Activated naive CD4-positive, alpha-beta T cell treated with anti-CD3 and anti-CD28 coated beads for 36 hours (primary cell): ENCODE measurements around the gene NCOA7. TPM values are rescaled to one million over a fixed set of nuclear protein-coding genes. Genes with fewer than 3 reads are reported as not detected.

ENCODE experiments used
- CTCF ChIA-PET: fragments of 350-600 bp; sonication (Branson Sonifier 250); formaldehyde crosslinking; loops from one replicate; lab custom pipeline; 2021; ENCODE audit warnings: antibody characterized with exemption; lab: Charles Lee
- DNase-seq: peaks from one replicate; pipeline ENCODE4 v3.0.0-alpha.2; 2020
- H3K27ac Mint-ChIP-seq: one replicate; pipeline ENCODE4 v1.8.0; 2021; ENCODE audit warnings: mild to moderate bottlenecking, mixed read lengths
- H3K27me3 Mint-ChIP-seq: one replicate; pipeline ENCODE4 v1.8.0; 2021; ENCODE audit warnings: low read depth, mixed read lengths
- H3K36me3 Mint-ChIP-seq: one replicate; pipeline ENCODE4 v1.8.0; 2021; ENCODE audit warnings: low read depth, mixed read lengths
- H3K4me1 Mint-ChIP-seq: one replicate; pipeline ENCODE4 v1.8.0; 2021; ENCODE audit warnings: low read depth, mixed read lengths
- H3K4me3 Mint-ChIP-seq: one replicate; pipeline ENCODE4 v1.8.0; 2021; ENCODE audit warnings: mild to moderate bottlenecking, moderate library complexity, mixed read lengths
- H3K9me3 Mint-ChIP-seq: one replicate; pipeline ENCODE4 v1.8.0; 2021; ENCODE audit warnings: mixed read lengths
- intact Hi-C: fragments of 100-400 bp; cut with micrococcal nuclease; formaldehyde crosslinking; loops from one replicate; pipeline ENCODE4 v1.15.1; 2023
- total RNA-seq, 2 experiments: library from RNA; stranded (reverse); gene quantifications; one replicate each; pipeline ENCODE4 v1.2.3, GENCODE V29; 2021

NCOA7 gene
- total RNA-seq, 2 experiments from 2014 or later = 39.2 to 43.1 TPM

DNA sequence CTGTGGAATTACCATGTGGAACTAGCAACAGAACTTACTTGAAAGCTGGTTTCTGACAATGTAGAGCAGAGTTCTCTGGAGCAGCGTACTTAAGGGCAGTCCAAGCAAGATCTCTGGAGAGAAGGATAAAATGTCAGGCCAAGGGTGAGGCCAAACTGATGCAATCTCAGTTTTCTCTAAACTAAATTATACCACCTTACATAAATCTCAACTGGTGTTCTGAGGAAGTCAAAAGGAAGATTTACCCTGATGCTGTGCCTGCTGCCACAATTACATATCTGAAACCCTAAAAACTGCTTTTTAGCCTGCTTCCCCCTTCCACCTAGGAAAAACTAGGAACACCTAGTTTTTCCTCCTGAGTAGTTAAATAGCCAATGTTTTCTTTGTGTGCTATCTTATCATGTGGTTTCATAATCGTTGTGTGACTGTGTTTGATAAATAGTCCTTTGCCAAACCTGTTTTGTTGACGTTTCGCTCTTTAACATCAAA lies 28.1 kb downstream of the NCOA7 start:
- Mint-ChIP-seq H3K4me3 (no peak overlapping the region), H3K4me1 (peaks cover 37% of the 10 kb centered on the region), H3K27me3 (no peaks in the 10 kb centered on the region), H3K9me3 (no peaks in the 10 kb centered on the region), H3K27ac (no peak overlapping the region), H3K36me3 (peaks cover 30% of the 10 kb centered on the region)
- CTCF ChIA-PET = no interaction called here
- intact Hi-C loops = no loop called here
- DNase-seq = no peak

- peaks cover 30% of the 10 kb centered on the region for H3K36me3 Mint-ChIP-seq
- intact Hi-C loops = no loop called here
- H3K4me1 Mint-ChIP-seq = peaks cover 33% of the 10 kb centered on the region
- H3K27me3 Mint-ChIP-seq = no peaks in the 10 kb centered on the region
- CTCF ChIA-PET = interaction anchor here (1.3 kb wide), 1 partner anchor 137 kb away, joined by 3 read pairs; no protein-coding TSS in a partner anchor
- H3K9me3 Mint-ChIP-seq = no peaks in the 10 kb centered on the region
- DNase-seq = no peak
- no peak overlapping the region for H3K27ac Mint-ChIP-seq
- no peak overlapping the region for H3K4me3 Mint-ChIP-seq
Measured at GRCh38 chr6:125819535-125820326, 29.0 kb downstream of the NCOA7 start.

- H3K27ac Mint-ChIP-seq = no peak overlapping the region
- H3K36me3 Mint-ChIP-seq = peaks cover 27% of the 10 kb centered on the region
- intact Hi-C loops = no loop called here
- no peak overlapping the region for H3K4me3 Mint-ChIP-seq
- H3K4me1 Mint-ChIP-seq = peaks cover 25% of the 10 kb centered on the region
- no peak for DNase-seq
- H3K27me3 Mint-ChIP-seq = no peaks in the 10 kb centered on the region
- CTCF ChIA-PET = no interaction called here
- no peaks in the 10 kb centered on the region for H3K9me3 Mint-ChIP-seq
Measured at GRCh38 chr6:125821825-125822281, 31.1 kb downstream of the NCOA7 start.

DNA sequence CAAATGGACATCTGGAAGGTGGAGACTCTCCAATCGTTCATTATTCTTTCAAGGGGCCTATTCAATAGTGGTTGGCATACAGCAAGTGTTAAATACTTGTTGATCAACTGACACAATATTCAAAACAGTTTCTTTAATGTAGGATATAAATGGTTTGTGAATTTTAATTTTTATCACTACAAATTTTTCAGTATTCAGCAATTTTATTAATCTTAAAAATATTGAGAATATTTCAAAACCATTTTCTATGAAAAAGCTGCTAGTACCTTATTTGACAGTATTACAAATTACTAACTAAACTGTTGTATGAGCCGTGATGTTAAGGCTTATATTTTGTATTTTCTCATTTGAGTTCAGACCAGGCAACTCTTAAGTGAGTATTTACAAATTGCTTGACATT lies 32.4 kb downstream of the NCOA7 start:
- Mint-ChIP-seq H3K4me1 (peaks cover 25% of the 10 kb centered on the region), H3K36me3 (peaks cover 27% of the 10 kb centered on the region), H3K27me3 (no peaks in the 10 kb centered on the region), H3K27ac (no peak overlapping the region), H3K9me3 (no peaks in the 10 kb centered on the region), H3K4me3 (no peak overlapping the region)
- intact Hi-C loops = no loop called here
- DNase-seq = no peak
- CTCF ChIA-PET = no interaction called here

- H3K27ac Mint-ChIP-seq = no peak overlapping the region
- DNase-seq = no peak
- CTCF ChIA-PET = interaction anchor here (0.5 to 0.7 kb wide), 4 partner anchors 89 to 808 kb away, joined by 3 read pairs; no protein-coding TSS in a partner anchor
- peaks cover 18% of the 10 kb centered on the region for H3K36me3 Mint-ChIP-seq
- peaks cover 31% of the 10 kb centered on the region for H3K4me1 Mint-ChIP-seq
- H3K27me3 Mint-ChIP-seq = no peaks in the 10 kb centered on the region
- no peak overlapping the region for H3K4me3 Mint-ChIP-seq
- H3K9me3 Mint-ChIP-seq = no peaks in the 10 kb centered on the region
- intact Hi-C loops = no loop called here
Measured at GRCh38 chr6:125824946-125825771, 34.4 kb downstream of the NCOA7 start.

DNA sequence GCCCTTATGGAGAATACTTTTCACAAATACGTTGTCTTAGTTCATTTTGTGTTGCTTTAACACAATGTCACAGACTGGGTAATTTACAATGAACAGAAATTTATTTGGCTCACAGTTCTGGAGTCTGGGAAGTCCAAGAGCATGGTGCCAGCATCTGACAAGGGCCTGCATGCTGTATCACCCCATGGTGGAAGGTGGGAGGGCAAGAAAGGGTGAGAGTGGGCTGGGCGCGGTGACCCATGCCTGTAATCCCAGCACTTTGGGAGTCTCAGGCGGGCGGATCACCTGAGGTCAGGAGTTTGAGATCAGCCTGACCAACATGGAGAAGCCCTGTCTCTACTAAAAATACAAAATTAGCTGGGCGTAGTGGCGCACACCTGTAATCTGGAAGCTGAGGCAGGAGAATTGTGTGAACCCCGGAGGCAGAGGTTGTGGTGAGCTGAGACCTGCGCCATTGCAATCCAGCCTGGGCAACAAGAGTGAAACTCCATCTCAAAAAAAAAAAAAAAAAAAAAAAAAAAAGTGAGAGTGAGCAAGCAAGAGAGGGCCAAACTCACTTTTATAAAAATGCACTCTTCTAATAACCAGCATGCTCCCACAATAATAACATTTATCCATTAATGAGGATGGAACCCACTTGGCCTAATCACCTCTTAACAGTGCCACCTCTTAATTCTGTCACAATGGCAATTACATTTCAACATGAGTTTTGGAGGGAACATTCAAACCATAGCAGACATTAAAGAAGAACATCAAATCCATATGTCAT lies 36.1 kb downstream of the NCOA7 start:
- no peak overlapping the region for H3K27ac Mint-ChIP-seq
- peaks cover 35% of the 10 kb centered on the region for H3K4me1 Mint-ChIP-seq
- CTCF ChIA-PET = no interaction called here

GRCh38 chr6:125827788-125828320 lies 37.1 kb downstream of the NCOA7 start:
- H3K9me3 Mint-ChIP-seq = no peaks in the 10 kb centered on the region
- intact Hi-C loops = loop anchor here (2.0 kb wide), 1 partner anchor 15 kb away; no protein-coding TSS in a partner anchor
- DNase-seq = no peak

More for the DNA sequence above, 36.1 kb downstream of the NCOA7 start:
- H3K27me3 Mint-ChIP-seq = no peaks in the 10 kb centered on the region
- peaks cover 8% of the 10 kb centered on the region for H3K36me3 Mint-ChIP-seq
- no peak overlapping the region for H3K4me3 Mint-ChIP-seq
- intact Hi-C loops = no loop called here
- H3K9me3 Mint-ChIP-seq = no peaks in the 10 kb centered on the region
- no peak for DNase-seq

GRCh38 chr6:125828476-125829039 lies 37.8 kb downstream of the NCOA7 start:
- no peak for DNase-seq
- Mint-ChIP-seq H3K4me3 (no peak overlapping the region), H3K36me3 (peaks cover 7% of the 10 kb centered on the region), H3K9me3 (no peaks in the 10 kb centered on the region), H3K27me3 (no peaks in the 10 kb centered on the region), H3K4me1 (peaks cover 43% of the 10 kb centered on the region), H3K27ac (no peak overlapping the region)
- intact Hi-C loops = loop anchor here (1.0 to 2.0 kb wide), 2 partner anchors 9 to 16 kb away; no protein-coding TSS in a partner anchor
- CTCF ChIA-PET = no interaction called here

More at GRCh38 chr6:125827788-125828320, 37.1 kb downstream of the NCOA7 start:
- Mint-ChIP-seq H3K27ac (no peak overlapping the region), H3K4me1 (peaks cover 37% of the 10 kb centered on the region), H3K27me3 (no peaks in the 10 kb centered on the region), H3K36me3 (peaks cover 7% of the 10 kb centered on the region), H3K4me3 (no peak overlapping the region)
- CTCF ChIA-PET = no interaction called here

DNA sequence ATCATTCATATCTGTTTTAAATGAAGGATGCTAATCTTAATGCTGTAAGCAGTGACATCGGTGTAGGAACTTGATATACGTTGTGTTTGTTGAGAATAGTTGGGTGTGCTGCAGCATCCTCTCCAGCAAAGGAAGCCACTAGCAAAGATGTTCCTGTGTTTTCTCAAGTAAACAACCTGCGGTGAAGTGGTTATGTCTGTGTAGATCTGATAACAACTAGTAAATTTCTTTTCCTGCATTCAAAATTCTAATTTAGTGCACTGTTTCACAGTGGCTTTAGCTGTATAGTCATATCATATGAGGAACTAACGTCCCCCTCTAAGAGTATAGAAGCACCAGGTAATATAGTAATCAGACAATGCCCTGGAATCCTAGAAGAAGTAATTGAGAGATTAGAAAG lies 38.7 kb downstream of the NCOA7 start:
- Mint-ChIP-seq H3K27ac (no peak overlapping the region), H3K4me1 (peaks cover 47% of the 10 kb centered on the region), H3K27me3 (no peaks in the 10 kb centered on the region), H3K36me3 (peaks cover 7% of the 10 kb centered on the region), H3K9me3 (no peaks in the 10 kb centered on the region), H3K4me3 (no peak overlapping the region)
- intact Hi-C loops = loop anchor here (1.0 to 2.0 kb wide), 2 partner anchors 8 to 17 kb away; no protein-coding TSS in a partner anchor
- CTCF ChIA-PET = no interaction called here
- DNase-seq = no peak

- Mint-ChIP-seq H3K4me1 (peaks cover 47% of the 10 kb centered on the region), H3K27ac (peak overlapping the region; percentile 17)
Measured at GRCh38 chr6:125831659-125832058, 40.9 kb downstream of the NCOA7 start.

More at GRCh38 chr6:125831659-125832058, 40.9 kb downstream of the NCOA7 start:
- H3K4me3 Mint-ChIP-seq = peak overlapping the region; percentile 64
- no peak for DNase-seq
- intact Hi-C loops = loop anchor here (1.0 kb wide), 1 partner anchor 39 kb away; no protein-coding TSS in a partner anchor
- H3K9me3 Mint-ChIP-seq = no peaks in the 10 kb centered on the region
- no peaks in the 10 kb centered on the region for H3K27me3 Mint-ChIP-seq
- CTCF ChIA-PET = interaction anchor here (1.3 kb wide), 1 partner anchor 14 kb away, joined by 3 read pairs; no protein-coding TSS in a partner anchor
- peaks cover under 1% of the 10 kb centered on the region for H3K36me3 Mint-ChIP-seq
